ENCODE results near the gene CDPF1.
"Not testable (repeated sequence)": the region's sequence is repeated elsewhere in the genome, so short reads cannot be mapped to it uniquely, and the experiment has no call there.

CDPF1 gene

GRCh38 chr22:46202897-46203600 lies 47.0 kb downstream of the CDPF1 start:
- Mint-ChIP-seq H3K9me3 (no peaks in the 10 kb centered on the region), H3K36me3 (ENCODE audit: low read depth) (peaks cover 14% of the 10 kb centered on the region), H3K27me3 (ENCODE audit: low read depth) (no peaks in the 10 kb centered on the region), H3K27ac (no peak overlapping the region), H3K4me1 (ENCODE audit: low read depth) (no peaks in the 10 kb centered on the region), H3K4me3 (no peak overlapping the region)

- Mint-ChIP-seq H3K36me3 (ENCODE audit: low read depth) (peaks cover 14% of the 10 kb centered on the region), H3K4me3 (no peak overlapping the region), H3K27ac (no peak overlapping the region), H3K4me1 (ENCODE audit: low read depth) (no peaks in the 10 kb centered on the region), H3K9me3 (no peaks in the 10 kb centered on the region), H3K27me3 (ENCODE audit: low read depth) (no peaks in the 10 kb centered on the region)
Observed at GRCh38 chr22:46201059-46201757, 48.9 kb downstream of the CDPF1 start.

GRCh38 chr22:46198806-46199205 lies 51.3 kb downstream of the CDPF1 start:
- not testable (repeated sequence) for H3K4me1 Mint-ChIP-seq (ENCODE audit: low read depth); H3K4me3 Mint-ChIP-seq; H3K27me3 Mint-ChIP-seq (ENCODE audit: low read depth); H3K9me3 Mint-ChIP-seq; H3K27ac Mint-ChIP-seq
- peaks cover 11% of the 10 kb centered on the region for H3K36me3 Mint-ChIP-seq (ENCODE audit: low read depth)

GRCh38 chr22:46198274-46198673 lies 51.8 kb downstream of the CDPF1 start:
- H3K36me3 Mint-ChIP-seq (ENCODE audit: low read depth): peaks cover 10% of the 10 kb centered on the region

GRCh38 chr22:46196278-46196677 lies 53.8 kb downstream of the CDPF1 start:
- Mint-ChIP-seq H3K36me3 (ENCODE audit: low read depth) (peaks cover 11% of the 10 kb centered on the region), H3K27me3 (ENCODE audit: low read depth) (no peaks in the 10 kb centered on the region), H3K27ac (no peak overlapping the region), H3K4me3 (no peak overlapping the region), H3K9me3 (no peaks in the 10 kb centered on the region), H3K4me1 (ENCODE audit: low read depth) (peaks cover 2% of the 10 kb centered on the region)

More at GRCh38 chr22:46198274-46198673, 51.8 kb downstream of the CDPF1 start:
- H3K4me3 Mint-ChIP-seq: no peak overlapping the region
- H3K4me1 Mint-ChIP-seq (ENCODE audit: low read depth): peaks cover 2% of the 10 kb centered on the region
- no peak overlapping the region for H3K27ac Mint-ChIP-seq
- H3K27me3 Mint-ChIP-seq (ENCODE audit: low read depth): no peaks in the 10 kb centered on the region
- no peaks in the 10 kb centered on the region for H3K9me3 Mint-ChIP-seq

- H3K27ac Mint-ChIP-seq: no peak overlapping the region
- H3K4me3 Mint-ChIP-seq: no peak overlapping the region
- H3K9me3 Mint-ChIP-seq: no peaks in the 10 kb centered on the region
- H3K4me1 Mint-ChIP-seq (ENCODE audit: low read depth): peaks cover 2% of the 10 kb centered on the region
- H3K36me3 Mint-ChIP-seq (ENCODE audit: low read depth): peaks cover 11% of the 10 kb centered on the region
- no peaks in the 10 kb centered on the region for H3K27me3 Mint-ChIP-seq (ENCODE audit: low read depth)
Observed at GRCh38 chr22:46195487-46196165, 54.5 kb downstream of the CDPF1 start.

Data from T-helper 1 cell treated with Interleukin-12 subunit alpha and Interleukin-12 subunit beta and Interleukin-4 antibody, amounts not matched to agents 30 μg/mL and 1 μg/mL, for 36 hours (primary cell).